ENCODE results near the gene GNAI3.
A peak's percentile ranks its signal among the peaks of the same experiment; 100 is the strongest.

GNAI3 gene

GRCh38 chr1:109641861-109642260 is 93.4 kb downstream of the GNAI3 start:
- no peak overlapping the region for H4K8ac ChIP-seq (ENCODE audit: low read depth, low read length)
- H3K4me2 ChIP-seq (ENCODE audit: insufficient read depth, low read length, poor library complexity, severe bottlenecking): no peak overlapping the region
- H3K79me1 ChIP-seq (ENCODE audit: low read depth, low read length): no peaks in the 10 kb centered on the region
- H2BK5ac ChIP-seq (ENCODE audit: low read length): no peak overlapping the region
- H2BK12ac ChIP-seq (ENCODE audit: low read length): no peak overlapping the region
- no peak overlapping the region for H3K23ac ChIP-seq (ENCODE audit: low read depth, low read length, poor library complexity)
- H3K18ac ChIP-seq (ENCODE audit: low read length): no peak overlapping the region
- no peak overlapping the region for H3K4me3 ChIP-seq (ENCODE audit: low read length in 2 of 2)
- H3K4ac ChIP-seq (ENCODE audit: low read length): no peak overlapping the region
- H3K9ac ChIP-seq (ENCODE audit: low read depth, low read length, poor library complexity): no peak overlapping the region
- DNase-seq (ENCODE audit: low spot score): no peak
- H2BK15ac ChIP-seq (ENCODE audit: low read length): no peak overlapping the region
- H3K9me3 ChIP-seq (replicated peaks in 1 of 2; ENCODE audit: control insufficient read depth in 2 of 2, insufficient read depth in 1 of 2, low read depth in 1 of 2, low read length in 2 of 2): peaks cover 0 to 10% of the 10 kb centered on the region in 2 donors
- H3K27ac ChIP-seq (replicated peaks; ENCODE audit: low read length): no peak overlapping the region
- peaks cover 0 to 9% (median 3%) of the 10 kb centered on the region in 3 experiments for H3K27me3 ChIP-seq (ENCODE audit: control insufficient read depth in 3 of 3, insufficient read depth in 3 of 3, low read depth in 1 of 3, low read length in 3 of 3)
- H2AK5ac ChIP-seq (ENCODE audit: low read depth, low read length): no peak overlapping the region
- WGBS, 2 donors (ENCODE audit: extremely low coverage in 2 of 2, insufficient read length in 2 of 2, insufficient replicate concordance in 1 of 2): no CpG with 5 or more reads among the region's 2 CpGs
- peaks cover 3 to 5% of the 10 kb centered on the region in 2 donors for H3K4me1 ChIP-seq (ENCODE audit: control insufficient read depth in 2 of 2, insufficient read depth in 1 of 2, low read depth in 1 of 2, low read length in 2 of 2)
- no peak overlapping the region for H2BK120ac ChIP-seq (ENCODE audit: low read depth, low read length)
- H4K91ac ChIP-seq (ENCODE audit: low read depth, low read length, poor library complexity): no peak overlapping the region
- H3K36me3 ChIP-seq (replicated peaks in 1 of 2; ENCODE audit: control insufficient read depth in 2 of 2, insufficient read depth in 2 of 2, low read length in 2 of 2): no peaks in the 10 kb centered on the region
- H2AFZ ChIP-seq (ENCODE audit: low read length): no peak overlapping the region
- H3K14ac ChIP-seq (ENCODE audit: low read length): no peak overlapping the region

- WGBS, 2 donors (ENCODE audit: extremely low coverage in 2 of 2, insufficient read length in 2 of 2, insufficient replicate concordance in 1 of 2): no CpG with 5 or more reads among the region's 3 CpGs
These were observed 94.2 kb downstream of the GNAI3 start for GRCh38 chr1:109642626-109643025.

GRCh38 chr1:109643385-109644230 is 95.2 kb downstream of the GNAI3 start:
- Histone ChIP-seq H3K9ac (ENCODE audit: low read depth, low read length, poor library complexity) (peak overlapping the region; percentile 60), H2BK5ac (ENCODE audit: low read length) (peak overlapping the region; percentile 44), H4K91ac (ENCODE audit: low read depth, low read length, poor library complexity) (no peak overlapping the region), H2AFZ (ENCODE audit: low read length) (peak overlapping the region; percentile 90), H3K27ac (replicated peaks; ENCODE audit: low read length) (no peak overlapping the region), H3K23ac (ENCODE audit: low read depth, low read length, poor library complexity) (peak overlapping the region; percentile 86), H3K4me2 (ENCODE audit: insufficient read depth, low read length, poor library complexity, severe bottlenecking) (no peak overlapping the region), H2AK5ac (ENCODE audit: low read depth, low read length) (peak overlapping the region; percentile 15), H2BK12ac (ENCODE audit: low read length) (peak overlapping the region; percentile 82), H3K27me3 (ENCODE audit: control insufficient read depth in 3 of 3, insufficient read depth in 3 of 3, low read depth in 1 of 3, low read length in 3 of 3) (peaks cover 0 to 9% (median 3%) of the 10 kb centered on the region in 3 experiments), H3K36me3 (replicated peaks in 1 of 2; ENCODE audit: control insufficient read depth in 2 of 2, insufficient read depth in 2 of 2, low read length in 2 of 2) (no peaks in the 10 kb centered on the region), H2BK15ac (ENCODE audit: low read length) (peak overlapping the region; percentile 91), H3K79me1 (ENCODE audit: low read depth, low read length) (no peaks in the 10 kb centered on the region), H3K9me3 (replicated peaks in 1 of 2; ENCODE audit: control insufficient read depth in 2 of 2, insufficient read depth in 1 of 2, low read depth in 1 of 2, low read length in 2 of 2) (peaks cover 0 to 10% of the 10 kb centered on the region in 2 donors), H3K4me1 (ENCODE audit: control insufficient read depth in 2 of 2, insufficient read depth in 1 of 2, low read depth in 1 of 2, low read length in 2 of 2) (peaks cover 3 to 5% of the 10 kb centered on the region in 2 donors), H3K14ac (ENCODE audit: low read length) (peak overlapping the region; percentile 5), H3K4ac (ENCODE audit: low read length) (no peak overlapping the region), H4K8ac (ENCODE audit: low read depth, low read length) (no peak overlapping the region), H3K4me3 (ENCODE audit: low read length in 2 of 2) (no peak overlapping the region), H3K18ac (ENCODE audit: low read length) (peak overlapping the region; percentile 84), H2BK120ac (ENCODE audit: low read depth, low read length) (no peak overlapping the region)
- DNase-seq (ENCODE audit: low spot score): peak; percentile 75
- WGBS, 2 donors (ENCODE audit: extremely low coverage in 2 of 2, insufficient read length in 2 of 2, insufficient replicate concordance in 1 of 2): no CpG with 5 or more reads among the region's 32 CpGs

More at GRCh38 chr1:109642626-109643025, 94.2 kb downstream of the GNAI3 start:
- no peak overlapping the region for H2BK5ac ChIP-seq (ENCODE audit: low read length)
- H3K36me3 ChIP-seq (replicated peaks in 1 of 2; ENCODE audit: control insufficient read depth in 2 of 2, insufficient read depth in 2 of 2, low read length in 2 of 2): no peaks in the 10 kb centered on the region
- H2BK12ac ChIP-seq (ENCODE audit: low read length): no peak overlapping the region
- no peak overlapping the region for H3K27ac ChIP-seq (replicated peaks; ENCODE audit: low read length)
- peaks cover 0 to 10% of the 10 kb centered on the region in 2 donors for H3K9me3 ChIP-seq (replicated peaks in 1 of 2; ENCODE audit: control insufficient read depth in 2 of 2, insufficient read depth in 1 of 2, low read depth in 1 of 2, low read length in 2 of 2)
- no peak overlapping the region for H2AFZ ChIP-seq (ENCODE audit: low read length)
- no peak overlapping the region for H3K23ac ChIP-seq (ENCODE audit: low read depth, low read length, poor library complexity)
- no peak for DNase-seq (ENCODE audit: low spot score)
- peaks cover 3 to 5% of the 10 kb centered on the region in 2 donors for H3K4me1 ChIP-seq (ENCODE audit: control insufficient read depth in 2 of 2, insufficient read depth in 1 of 2, low read depth in 1 of 2, low read length in 2 of 2)
- no peak overlapping the region for H2BK120ac ChIP-seq (ENCODE audit: low read depth, low read length)
- H3K27me3 ChIP-seq (ENCODE audit: control insufficient read depth in 3 of 3, insufficient read depth in 3 of 3, low read depth in 1 of 3, low read length in 3 of 3): peaks cover 0 to 9% (median 3%) of the 10 kb centered on the region in 3 experiments
- H3K4ac ChIP-seq (ENCODE audit: low read length): no peak overlapping the region
- no peak overlapping the region for H2AK5ac ChIP-seq (ENCODE audit: low read depth, low read length)
- no peaks in the 10 kb centered on the region for H3K79me1 ChIP-seq (ENCODE audit: low read depth, low read length)
- no peak overlapping the region for H3K14ac ChIP-seq (ENCODE audit: low read length)
- no peak overlapping the region for H4K8ac ChIP-seq (ENCODE audit: low read depth, low read length)
- H3K18ac ChIP-seq (ENCODE audit: low read length): no peak overlapping the region
- no peak overlapping the region for H2BK15ac ChIP-seq (ENCODE audit: low read length)
- no peak overlapping the region for H3K4me3 ChIP-seq (ENCODE audit: low read length in 2 of 2)
- no peak overlapping the region for H3K4me2 ChIP-seq (ENCODE audit: insufficient read depth, low read length, poor library complexity, severe bottlenecking)
- H4K91ac ChIP-seq (ENCODE audit: low read depth, low read length, poor library complexity): no peak overlapping the region
- no peak overlapping the region for H3K9ac ChIP-seq (ENCODE audit: low read depth, low read length, poor library complexity)

- Histone ChIP-seq H4K91ac (ENCODE audit: low read depth, low read length, poor library complexity) (no peak overlapping the region), H2BK15ac (ENCODE audit: low read length) (no peak overlapping the region), H3K23ac (ENCODE audit: low read depth, low read length, poor library complexity) (no peak overlapping the region), H3K9me3 (replicated peaks in 1 of 2; ENCODE audit: control insufficient read depth in 2 of 2, insufficient read depth in 1 of 2, low read depth in 1 of 2, low read length in 2 of 2) (peaks cover 0 to 10% of the 10 kb centered on the region in 2 donors), H4K8ac (ENCODE audit: low read depth, low read length) (no peak overlapping the region), H3K14ac (ENCODE audit: low read length) (no peak overlapping the region), H3K36me3 (replicated peaks in 1 of 2; ENCODE audit: control insufficient read depth in 2 of 2, insufficient read depth in 2 of 2, low read length in 2 of 2) (no peaks in the 10 kb centered on the region), H2AFZ (ENCODE audit: low read length) (no peak overlapping the region), H3K9ac (ENCODE audit: low read depth, low read length, poor library complexity) (no peak overlapping the region), H2BK120ac (ENCODE audit: low read depth, low read length) (no peak overlapping the region), H3K18ac (ENCODE audit: low read length) (no peak overlapping the region), H2BK5ac (ENCODE audit: low read length) (no peak overlapping the region), H2AK5ac (ENCODE audit: low read depth, low read length) (no peak overlapping the region), H3K4me3 (ENCODE audit: low read length in 2 of 2) (no peak overlapping the region), H2BK12ac (ENCODE audit: low read length) (no peak overlapping the region), H3K4me1 (ENCODE audit: control insufficient read depth in 2 of 2, insufficient read depth in 1 of 2, low read depth in 1 of 2, low read length in 2 of 2) (peaks cover 3 to 6% of the 10 kb centered on the region in 2 donors), H3K79me1 (ENCODE audit: low read depth, low read length) (no peaks in the 10 kb centered on the region), H3K4me2 (ENCODE audit: insufficient read depth, low read length, poor library complexity, severe bottlenecking) (no peak overlapping the region), H3K27me3 (ENCODE audit: control insufficient read depth in 3 of 3, insufficient read depth in 3 of 3, low read depth in 1 of 3, low read length in 3 of 3) (peaks cover 0 to 9% (median 3%) of the 10 kb centered on the region in 3 experiments), H3K4ac (ENCODE audit: low read length) (no peak overlapping the region), H3K27ac (replicated peaks; ENCODE audit: low read length) (no peak overlapping the region)
- no peak for DNase-seq (ENCODE audit: low spot score)
- WGBS, 2 donors (ENCODE audit: extremely low coverage in 2 of 2, insufficient read length in 2 of 2, insufficient replicate concordance in 1 of 2): no CpG with 5 or more reads among the region's 10 CpGs
These were observed 96.3 kb downstream of the GNAI3 start for GRCh38 chr1:109644670-109645069.
